Measurements from ENCODE around the gene HMGB1.

The HMGB1 gene

GRCh38 chr13:30421093-30422053 lies 44.4 kb downstream of the HMGB1 start:
- Histone ChIP-seq H3K79me1 (ENCODE audit: low read length) (no peaks in the 10 kb centered on the region), H3K27me3 (ENCODE audit: insufficient read depth, low read length) (no peaks in the 10 kb centered on the region), H3K18ac (ENCODE audit: low read length) (peak overlapping the region; percentile 71), H3K9me3 (ENCODE audit: insufficient read depth, low read depth, low read length) (peaks cover 2% of the 10 kb centered on the region), H3K4ac (ENCODE audit: low read depth, low read length) (no peak overlapping the region), H4K12ac (ENCODE audit: low read depth, low read length) (no peak overlapping the region), H3K36me3 (ENCODE audit: control insufficient read depth in 1 of 2, insufficient read depth in 2 of 2, low read length in 2 of 2) (no peaks in the 10 kb centered on the region), H3K4me3 (ENCODE audit: low read depth, low read length) (peak overlapping the region; percentile 74), H3K27ac (ENCODE audit: low read depth, low read length) (peak overlapping the region; percentile 44), H3K23ac (ENCODE audit: low read length) (no peak overlapping the region), H2BK5ac (ENCODE audit: low read depth, low read length, poor library complexity) (peak overlapping the region; percentile 19), H3K4me1 (ENCODE audit: control insufficient read depth in 1 of 2, insufficient read depth in 2 of 2, low read length in 2 of 2) (peaks cover 8% of the 10 kb centered on the region in 2 experiments), H4K8ac (ENCODE audit: low read depth, low read length) (peak overlapping the region; percentile 17), H3K79me2 (ENCODE audit: control insufficient read depth, insufficient read depth, low read length, poor library complexity) (no peaks in the 10 kb centered on the region), H3K14ac (ENCODE audit: low read length) (peak overlapping the region; percentile 73), H3K9ac (ENCODE audit: low read length) (no peak overlapping the region), H3K4me2 (ENCODE audit: low read length) (peak overlapping the region; percentile 86), H4K91ac (ENCODE audit: low read depth, low read length) (peak overlapping the region; percentile 65), H2BK120ac (ENCODE audit: insufficient read depth, low read length, poor library complexity) (peak overlapping the region; percentile 68), H2BK12ac (ENCODE audit: low read length) (peak overlapping the region; percentile 60), H2AK5ac (ENCODE audit: low read length) (no peak overlapping the region), H2AFZ (ENCODE audit: insufficient read depth, low read length, poor library complexity) (no peak overlapping the region)
- peak; percentile 87 to 88 for DNase-seq
- WGBS (ENCODE audit: extremely low coverage, insufficient coverage, insufficient read length), result no CpG with 5 or more reads among the region's 53 CpGs

GRCh38 chr13:30418717-30419459 lies 46.8 kb downstream of the HMGB1 start:
- no peak overlapping the region for H4K91ac ChIP-seq (ENCODE audit: low read depth, low read length)
- peaks cover 2% of the 10 kb centered on the region for H3K9me3 ChIP-seq (ENCODE audit: insufficient read depth, low read depth, low read length)
- H4K12ac ChIP-seq (ENCODE audit: low read depth, low read length), result no peak overlapping the region
- H2BK12ac ChIP-seq (ENCODE audit: low read length), result no peak overlapping the region
- no peak overlapping the region for H3K9ac ChIP-seq (ENCODE audit: low read length)
- H3K4me2 ChIP-seq (ENCODE audit: low read length), result no peak overlapping the region
- H3K23ac ChIP-seq (ENCODE audit: low read length), result no peak overlapping the region
- H3K4ac ChIP-seq (ENCODE audit: low read depth, low read length), result no peak overlapping the region
- H4K8ac ChIP-seq (ENCODE audit: low read depth, low read length), result no peak overlapping the region
- no CpG with 5 or more reads among the region's 9 CpGs for WGBS (ENCODE audit: extremely low coverage, insufficient coverage, insufficient read length)
- DNase-seq, result no peak
- H2AK5ac ChIP-seq (ENCODE audit: low read length), result no peak overlapping the region
- H3K18ac ChIP-seq (ENCODE audit: low read length), result no peak overlapping the region
- H3K36me3 ChIP-seq (ENCODE audit: control insufficient read depth in 1 of 2, insufficient read depth in 2 of 2, low read length in 2 of 2), result no peaks in the 10 kb centered on the region
- no peak overlapping the region for H2BK5ac ChIP-seq (ENCODE audit: low read depth, low read length, poor library complexity)
- no peak overlapping the region for H3K14ac ChIP-seq (ENCODE audit: low read length)
- peaks cover 8% of the 10 kb centered on the region in 2 experiments for H3K4me1 ChIP-seq (ENCODE audit: control insufficient read depth in 1 of 2, insufficient read depth in 2 of 2, low read length in 2 of 2)
- H3K79me1 ChIP-seq (ENCODE audit: low read length), result no peaks in the 10 kb centered on the region
- H3K27ac ChIP-seq (ENCODE audit: low read depth, low read length), result no peak overlapping the region
- no peaks in the 10 kb centered on the region for H3K79me2 ChIP-seq (ENCODE audit: control insufficient read depth, insufficient read depth, low read length, poor library complexity)
- H3K4me3 ChIP-seq (ENCODE audit: low read depth, low read length), result no peak overlapping the region
- H2BK120ac ChIP-seq (ENCODE audit: insufficient read depth, low read length, poor library complexity), result no peak overlapping the region
- no peak overlapping the region for H2AFZ ChIP-seq (ENCODE audit: insufficient read depth, low read length, poor library complexity)
- H3K27me3 ChIP-seq (ENCODE audit: insufficient read depth, low read length), result no peaks in the 10 kb centered on the region

GRCh38 chr13:30418075-30418716 lies 47.5 kb downstream of the HMGB1 start:
- H3K79me2 ChIP-seq (ENCODE audit: control insufficient read depth, insufficient read depth, low read length, poor library complexity), result no peaks in the 10 kb centered on the region
- H2BK12ac ChIP-seq (ENCODE audit: low read length), result no peak overlapping the region
- H2AFZ ChIP-seq (ENCODE audit: insufficient read depth, low read length, poor library complexity), result no peak overlapping the region
- H4K12ac ChIP-seq (ENCODE audit: low read depth, low read length), result no peak overlapping the region
- H3K4me3 ChIP-seq (ENCODE audit: low read depth, low read length), result no peak overlapping the region
- H3K27me3 ChIP-seq (ENCODE audit: insufficient read depth, low read length), result no peaks in the 10 kb centered on the region
- no peak overlapping the region for H3K23ac ChIP-seq (ENCODE audit: low read length)
- no peak overlapping the region for H2AK5ac ChIP-seq (ENCODE audit: low read length)
- H4K8ac ChIP-seq (ENCODE audit: low read depth, low read length), result no peak overlapping the region
- peaks cover 2% of the 10 kb centered on the region for H3K9me3 ChIP-seq (ENCODE audit: insufficient read depth, low read depth, low read length)
- H3K14ac ChIP-seq (ENCODE audit: low read length), result no peak overlapping the region
- H4K91ac ChIP-seq (ENCODE audit: low read depth, low read length), result no peak overlapping the region
- no peak overlapping the region for H3K9ac ChIP-seq (ENCODE audit: low read length)
- H3K4ac ChIP-seq (ENCODE audit: low read depth, low read length), result no peak overlapping the region
- no peak overlapping the region for H3K27ac ChIP-seq (ENCODE audit: low read depth, low read length)
- H3K4me2 ChIP-seq (ENCODE audit: low read length), result no peak overlapping the region
- no peaks in the 10 kb centered on the region for H3K36me3 ChIP-seq (ENCODE audit: control insufficient read depth in 1 of 2, insufficient read depth in 2 of 2, low read length in 2 of 2)
- H3K18ac ChIP-seq (ENCODE audit: low read length), result no peak overlapping the region
- WGBS (ENCODE audit: extremely low coverage, insufficient coverage, insufficient read length), result no CpG with 5 or more reads among the region's 6 CpGs
- H3K4me1 ChIP-seq (ENCODE audit: control insufficient read depth in 1 of 2, insufficient read depth in 2 of 2, low read length in 2 of 2), result peaks cover 8% of the 10 kb centered on the region in 2 experiments
- H2BK120ac ChIP-seq (ENCODE audit: insufficient read depth, low read length, poor library complexity), result no peak overlapping the region
- H2BK5ac ChIP-seq (ENCODE audit: low read depth, low read length, poor library complexity), result no peak overlapping the region
- DNase-seq, result no peak
- H3K79me1 ChIP-seq (ENCODE audit: low read length), result no peaks in the 10 kb centered on the region

GRCh38 chr13:30416471-30416870 lies 49.3 kb downstream of the HMGB1 start:
- Histone ChIP-seq H2BK5ac (ENCODE audit: low read depth, low read length, poor library complexity) (no peak overlapping the region), H4K91ac (ENCODE audit: low read depth, low read length) (no peak overlapping the region), H3K18ac (ENCODE audit: low read length) (no peak overlapping the region), H2BK120ac (ENCODE audit: insufficient read depth, low read length, poor library complexity) (no peak overlapping the region), H2BK12ac (ENCODE audit: low read length) (no peak overlapping the region), H3K4me1 (ENCODE audit: control insufficient read depth in 1 of 2, insufficient read depth in 2 of 2, low read length in 2 of 2) (peaks cover 8% of the 10 kb centered on the region in 2 experiments), H3K79me1 (ENCODE audit: low read length) (no peaks in the 10 kb centered on the region), H4K8ac (ENCODE audit: low read depth, low read length) (no peak overlapping the region), H3K9me3 (ENCODE audit: insufficient read depth, low read depth, low read length) (peaks cover 2% of the 10 kb centered on the region), H2AK5ac (ENCODE audit: low read length) (no peak overlapping the region), H2AFZ (ENCODE audit: insufficient read depth, low read length, poor library complexity) (no peak overlapping the region), H3K27ac (ENCODE audit: low read depth, low read length) (no peak overlapping the region), H3K9ac (ENCODE audit: low read length) (no peak overlapping the region), H3K23ac (ENCODE audit: low read length) (no peak overlapping the region), H3K4me2 (ENCODE audit: low read length) (no peak overlapping the region), H3K14ac (ENCODE audit: low read length) (no peak overlapping the region), H3K27me3 (ENCODE audit: insufficient read depth, low read length) (no peaks in the 10 kb centered on the region), H3K4ac (ENCODE audit: low read depth, low read length) (no peak overlapping the region), H3K36me3 (ENCODE audit: control insufficient read depth in 1 of 2, insufficient read depth in 2 of 2, low read length in 2 of 2) (no peaks in the 10 kb centered on the region), H3K4me3 (ENCODE audit: low read depth, low read length) (no peak overlapping the region), H3K79me2 (ENCODE audit: control insufficient read depth, insufficient read depth, low read length, poor library complexity) (no peaks in the 10 kb centered on the region), H4K12ac (ENCODE audit: low read depth, low read length) (no peak overlapping the region)
- no peak for DNase-seq
- WGBS (ENCODE audit: extremely low coverage, insufficient coverage, insufficient read length), result no CpG with 5 or more reads among the region's 1 CpG
